ELR (cell line): Measurements from ENCODE around the gene ARMC7.
"Not testable (repeated sequence)": the region's sequence is repeated elsewhere in the genome, so short reads cannot be mapped to it uniquely, and the experiment has no call there.

ENCODE experiments used
- DNase-seq: peaks from one replicate; pipeline ENCODE4 v3.0.0-alpha.2; 2015; ENCODE audit warnings: low read depth

The ARMC7 gene

GRCh38 chr17:75154195-75155106, 44.7 kb downstream of the ARMC7 start, which contains the start of gene JPT1:
Gene JPT1, minus strand, starts transcription at chr17:75154512. Its CDS starts 115 bp downstream, at chr17:75154397.
- peak; percentile 100 for DNase-seq

GRCh38 chr17:75155191-75155601, 45.4 kb downstream of the ARMC7 start:
- peak; percentile 34 for DNase-seq

GRCh38 chr17:75158480-75158879, 48.7 kb downstream of the ARMC7 start:
- DNase-seq: peak; percentile 60

GRCh38 chr17:75159196-75160031, 49.6 kb downstream of the ARMC7 start:
- peak; percentile 81 for DNase-seq

GRCh38 chr17:75160211-75160610, 50.4 kb downstream of the ARMC7 start:
- DNase-seq: no peak

GRCh38 chr17:75163074-75163473, 53.3 kb downstream of the ARMC7 start:
- DNase-seq: no peak

- DNase-seq: not testable (repeated sequence)
Observed at GRCh38 chr17:75164606-75165005, 54.8 kb downstream of the ARMC7 start.

- DNase-seq: no peak
Observed at GRCh38 chr17:75168998-75169397, 59.2 kb downstream of the ARMC7 start.

GRCh38 chr17:75173526-75173925, 63.8 kb downstream of the ARMC7 start:
- DNase-seq: no peak

GRCh38 chr17:75174996-75175395, 65.2 kb downstream of the ARMC7 start:
- DNase-seq: no peak

GRCh38 chr17:75176625-75177024, 66.9 kb downstream of the ARMC7 start:
- no peak for DNase-seq

GRCh38 chr17:75178453-75178852, 68.7 kb downstream of the ARMC7 start:
- no peak for DNase-seq
